Measurements from ENCODE around the gene TLR7. TPM values are rescaled to one million over a fixed set of nuclear protein-coding genes. Genes with fewer than 3 reads are reported as not detected.

TLR7 gene
- total and polyA plus RNA-seq, 9 of the 15 experiments (the other 6 are each of a cell fraction or from before 2014, with no cell fraction given): 0.04 to 0.13 (median 0.07) TPM; not detected in 6

- no peak for FAIRE-seq
- no peaks in the 10 kb centered on the region for H3K36me3 ChIP-seq (ENCODE audit: control insufficient read depth, insufficient read depth, low read length)
- ChIA-PET CTCF (ENCODE audit: low intra/inter-chr PET ratio) (no interaction called here), POLR2A (no interaction called here)
- no peaks in the 10 kb centered on the region for H3K79me2 ChIP-seq (ENCODE audit: control insufficient read depth, insufficient read depth, low read length)
- no peak overlapping the region for H3K27ac ChIP-seq (ENCODE audit: extremely low read depth, low read depth, low read length)
- H3K9ac ChIP-seq (ENCODE audit: insufficient read depth in 1 of 2, low read depth in 2 of 2, low read length in 2 of 2): no peak overlapping the region
- no peaks in the 10 kb centered on the region for H4K20me1 ChIP-seq (replicated peaks; ENCODE audit: control insufficient read depth, insufficient read depth, low read length)
- H2AFZ ChIP-seq (ENCODE audit: low read depth, low read length): no peak overlapping the region; the same call in 1 of the 2 replicates
- no peak overlapping the region for H3K4me3 ChIP-seq
- intact Hi-C loops (cut with micrococcal nuclease): no loop called here
- no peaks in the 10 kb centered on the region; a peak in 2 of 5 replicates for H3K4me1 ChIP-seq (replicated peaks in 1 of 2; ENCODE audit: control insufficient read depth in 2 of 2, insufficient read depth in 2 of 2, low read length in 2 of 2)
- H3K9me3 ChIP-seq (replicated peaks; ENCODE audit: control insufficient read depth, insufficient read depth, low read depth, low read length): no peaks in the 10 kb centered on the region
- DNase-seq (ENCODE audit: extremely low read depth in 1 of 4, low spot score in 3 of 4): no peak
- in situ Hi-C loops (cut with MboI): no loop called here
- no peak for ATAC-seq
- no TSS peak for BruUV-seq (replicated peaks)
- 51% methylated on average over 4 of the region's 5 CpGs for WGBS (ENCODE audit: insufficient coverage, low coverage, missing lambda C conversion rate)
- no peaks in the 10 kb centered on the region for H3K27me3 ChIP-seq (ENCODE audit: control insufficient read depth in 2 of 2, insufficient read depth in 2 of 2, low read length in 2 of 2)
- no peak for TF ChIP-seq ZNF121 (CRISPR knock-in tag; conservative IDR thresholded peaks at IDR 0.05)
- TF ChIP-seq RFX5 (IDR thresholded peaks at IDR 0.05; ENCODE audit: low read depth, low read length): no peak
- no peak for TF ChIP-seq SAFB2 (IDR thresholded peaks at IDR 0.05; ENCODE audit: borderline replicate concordance, low read depth, low read length, severe bottlenecking)
- TF ChIP-seq CHAMP1 (IDR thresholded peaks at IDR 0.05): no peak
- TF ChIP-seq CHD2 (IDR thresholded peaks at IDR 0.05; ENCODE audit: low read depth, low read length): no peak
- no peak for TF ChIP-seq SIN3A (IDR thresholded peaks at IDR 0.05; ENCODE audit: borderline replicate concordance in 2 of 2, control insufficient read depth in 1 of 2, low read depth in 2 of 2, low read length in 2 of 2)
- no peak for TF ChIP-seq NEUROD1 (IDR thresholded peaks at IDR 0.05; ENCODE audit: borderline replicate concordance, low read depth, low read length, partially characterized antibody)
- TF ChIP-seq POLR3G (IDR thresholded peaks at IDR 0.05; ENCODE audit: extremely low read depth, insufficient read length, insufficient replicate concordance): no peak
- TF ChIP-seq RAD51 (IDR thresholded peaks at IDR 0.05; ENCODE audit: borderline replicate concordance, low read depth): no peak
- H3K9me1 ChIP-seq (ENCODE audit: control insufficient read depth, insufficient read depth, low read length): no peaks in the 10 kb centered on the region
- no peak overlapping the region for H3K4me2 ChIP-seq (ENCODE audit: insufficient read depth, low read length)
These were observed 68.0 kb downstream of the TLR7 start for GRCh38 chrX:12934850-12935249.
